Ammon's horn (tissue), 1 donor: Measurements from ENCODE around the gene TF.
"Not testable (repeated sequence)": the region's sequence is repeated elsewhere in the genome, so short reads cannot be mapped to it uniquely, and the experiment has no call there.

ENCODE experiments used
- DNase-seq: peaks from one replicate; pipeline ENCODE4 v3.0.0-alpha.2; 2016; ENCODE audit warnings: low spot score

The TF gene

GRCh38 chr3:133765256-133765655 is 19.1 kb downstream of the TF start:
- no peak for DNase-seq

GRCh38 chr3:133767607-133768006 is 21.4 kb downstream of the TF start:
- no peak for DNase-seq

GRCh38 chr3:133769536-133769935 is 23.3 kb downstream of the TF start:
- DNase-seq: no peak

- no peak for DNase-seq
These were observed 27.5 kb downstream of the TF start for GRCh38 chr3:133773732-133774131.

- no peak for DNase-seq
These were observed 29.1 kb downstream of the TF start for GRCh38 chr3:133775309-133775708.

GRCh38 chr3:133775835-133776234 is 29.6 kb downstream of the TF start:
- no peak for DNase-seq

GRCh38 chr3:133776794-133777438 is 30.7 kb downstream of the TF start:
- DNase-seq: no peak

- DNase-seq: no peak
These were observed 31.8 kb downstream of the TF start for GRCh38 chr3:133777807-133778568.

GRCh38 chr3:133779626-133780203 is 33.5 kb downstream of the TF start:
- no peak for DNase-seq

GRCh38 chr3:133780756-133781155 is 34.6 kb downstream of the TF start:
- not testable (repeated sequence) for DNase-seq

- DNase-seq: no peak
These were observed 35.4 kb downstream of the TF start for GRCh38 chr3:133781570-133781969.

GRCh38 chr3:133782454-133782853 is 36.3 kb downstream of the TF start:
- no peak for DNase-seq

- no peak for DNase-seq
These were observed 37.6 kb downstream of the TF start for GRCh38 chr3:133783762-133784161.

GRCh38 chr3:133788024-133788423 is 41.8 kb downstream of the TF start:
- no peak for DNase-seq

GRCh38 chr3:133792171-133792763 is 46.1 kb downstream of the TF start:
- no peak for DNase-seq

GRCh38 chr3:133797396-133798105 is 51.4 kb downstream of the TF start:
- DNase-seq: no peak

GRCh38 chr3:133799794-133800585 is 53.8 kb downstream of the TF start:
- DNase-seq: no peak

GRCh38 chr3:133803469-133803868 is 57.3 kb downstream of the TF start:
- no peak for DNase-seq

- no peak for DNase-seq
These were observed 58.7 kb downstream of the TF start for GRCh38 chr3:133804896-133805295.

- DNase-seq: no peak
These were observed 59.1 kb downstream of the TF start for GRCh38 chr3:133805384-133805701.

GRCh38 chr3:133805702-133806475 is 59.7 kb downstream of the TF start, which contains the start of gene SRPRB:
Gene SRPRB, plus strand, starts transcription at chr3:133805815. Its CDS starts 34 bp downstream, at chr3:133805849.
- peak; percentile 98 for DNase-seq
